ENCODE results near the gene SPRING1.

Gene SPRING1

DNA sequence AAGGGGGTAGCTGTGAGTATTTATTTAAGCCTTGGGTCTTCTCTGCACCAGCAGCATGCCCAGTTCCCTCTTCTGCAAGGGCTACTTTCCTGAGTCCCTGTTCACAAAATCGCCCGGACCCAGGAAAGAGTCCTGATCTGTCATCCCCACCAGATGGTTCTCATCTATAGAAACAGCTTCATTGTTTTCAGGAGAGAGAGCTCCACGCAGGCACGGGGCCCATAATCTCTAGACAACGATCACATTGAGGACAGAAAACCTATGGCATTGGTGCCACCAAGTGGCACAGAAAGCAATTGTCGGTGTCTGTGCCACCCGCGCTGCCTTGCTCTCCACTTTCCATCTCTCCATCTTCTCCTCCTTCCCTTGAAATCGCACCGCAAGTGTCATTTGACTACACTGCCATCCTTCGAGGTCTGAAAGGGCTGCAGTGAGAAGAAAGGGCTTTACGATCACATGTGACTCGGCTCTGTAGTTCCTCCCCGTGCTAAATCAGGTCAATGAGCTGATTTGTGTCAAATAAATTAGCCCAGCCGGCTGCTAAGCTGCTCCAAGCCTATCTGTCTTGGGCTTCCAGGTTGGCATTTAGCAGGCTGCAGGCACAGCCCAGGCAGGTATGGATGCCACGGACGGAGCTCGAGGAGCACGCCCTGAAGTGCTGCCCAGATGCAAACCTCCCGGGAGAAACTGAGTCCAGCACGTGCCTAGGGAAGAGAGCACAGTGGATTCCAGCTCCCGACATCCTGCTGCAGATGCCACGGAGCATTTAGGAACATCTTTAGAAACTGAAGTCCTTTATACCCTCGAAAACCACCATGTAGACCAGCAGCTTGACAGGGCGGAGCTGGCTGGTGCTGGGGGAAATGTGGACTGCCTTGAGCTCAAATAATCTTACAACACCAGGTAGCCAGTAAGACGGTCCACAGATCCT, 28.8 kb downstream of the SPRING1 start:
- peak; percentile 22 for DNase-seq

DNA sequence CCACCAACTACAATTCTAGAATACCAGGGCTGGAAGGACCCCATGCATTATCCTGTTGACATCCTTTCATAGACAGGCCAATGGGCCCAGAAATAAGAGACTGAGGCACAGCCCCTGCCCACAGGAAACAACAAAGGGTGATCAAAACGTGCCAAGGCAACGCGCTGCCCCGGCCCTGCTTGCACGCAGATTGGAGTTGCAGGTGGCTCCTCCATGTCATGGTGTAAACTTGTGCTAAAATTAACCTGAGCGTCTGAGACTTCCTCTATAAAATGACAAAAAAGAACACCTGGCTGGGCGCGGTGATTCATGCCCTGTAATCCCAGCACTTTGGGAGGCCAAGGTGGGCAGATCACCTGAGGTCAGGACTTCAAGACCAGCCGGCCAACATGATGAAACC, 30.1 kb downstream of the SPRING1 start:
- no peak for DNase-seq

DNA sequence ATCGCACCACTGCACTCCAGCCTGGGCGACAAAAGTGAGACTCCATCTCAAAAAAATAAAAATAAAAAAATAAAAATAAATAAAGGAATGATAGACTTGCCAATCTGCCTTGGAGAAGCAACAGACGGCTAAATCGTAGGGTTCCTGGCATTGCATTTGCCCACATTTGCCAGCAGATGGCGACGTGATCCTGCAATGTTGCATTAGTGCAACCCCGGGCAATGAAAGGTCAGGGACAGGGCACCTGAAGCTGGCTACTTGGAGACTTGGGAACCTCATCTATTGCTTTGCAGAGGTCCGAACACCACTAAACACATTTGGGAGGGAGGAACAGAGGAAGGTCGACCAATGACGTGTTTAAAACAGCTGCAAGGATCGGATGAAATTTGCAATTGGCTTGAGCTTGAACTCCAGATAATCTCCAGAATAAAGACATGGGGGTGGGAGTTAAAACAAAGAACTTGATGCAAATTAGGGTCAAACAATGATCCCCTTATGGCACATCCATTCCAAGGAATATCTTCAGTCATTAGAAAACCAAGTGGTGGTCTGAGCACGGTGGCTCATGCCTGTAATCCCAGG, 34.6 kb downstream of the SPRING1 start:
- DNase-seq, result peak; percentile 54

DNA sequence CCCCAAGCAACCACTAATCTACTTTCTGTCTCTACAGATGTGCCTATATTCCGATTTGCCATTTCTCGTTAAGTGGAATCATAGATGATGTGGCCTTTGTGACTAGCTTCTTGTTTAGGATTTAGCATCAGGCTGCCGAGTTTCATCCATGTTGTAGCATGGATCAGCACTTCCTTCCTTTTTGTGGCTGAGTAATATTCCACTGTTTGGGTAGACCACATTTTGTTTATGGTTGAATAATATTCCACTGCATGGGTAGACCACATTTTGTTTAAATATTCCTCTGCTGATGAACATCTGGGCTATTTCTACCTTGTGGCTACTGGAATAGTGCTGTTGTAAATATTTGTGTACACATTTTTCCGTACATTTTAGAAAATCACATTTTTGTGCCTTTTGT, 36.4 kb downstream of the SPRING1 start:
- no peak for DNase-seq

DNA sequence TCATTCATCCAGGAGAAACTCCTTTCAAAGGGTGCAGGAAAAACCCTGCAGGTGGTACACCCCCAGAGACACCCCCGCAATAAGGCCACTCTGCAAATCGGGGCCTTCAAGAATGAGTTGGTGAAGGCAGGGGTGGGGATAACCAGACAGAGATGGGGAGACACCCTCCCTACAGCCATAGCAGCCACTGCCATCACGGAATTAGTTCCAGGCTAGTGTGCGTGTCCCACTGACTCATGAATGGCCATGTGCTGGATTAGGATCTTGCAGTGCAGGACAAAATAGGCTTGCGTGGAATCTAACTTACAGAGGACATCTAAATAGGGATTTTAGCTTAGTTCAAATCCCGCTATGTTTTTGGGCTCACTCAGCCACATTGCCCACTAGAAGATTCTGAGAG, 37.8 kb downstream of the SPRING1 start:
- no peak for DNase-seq

DNA sequence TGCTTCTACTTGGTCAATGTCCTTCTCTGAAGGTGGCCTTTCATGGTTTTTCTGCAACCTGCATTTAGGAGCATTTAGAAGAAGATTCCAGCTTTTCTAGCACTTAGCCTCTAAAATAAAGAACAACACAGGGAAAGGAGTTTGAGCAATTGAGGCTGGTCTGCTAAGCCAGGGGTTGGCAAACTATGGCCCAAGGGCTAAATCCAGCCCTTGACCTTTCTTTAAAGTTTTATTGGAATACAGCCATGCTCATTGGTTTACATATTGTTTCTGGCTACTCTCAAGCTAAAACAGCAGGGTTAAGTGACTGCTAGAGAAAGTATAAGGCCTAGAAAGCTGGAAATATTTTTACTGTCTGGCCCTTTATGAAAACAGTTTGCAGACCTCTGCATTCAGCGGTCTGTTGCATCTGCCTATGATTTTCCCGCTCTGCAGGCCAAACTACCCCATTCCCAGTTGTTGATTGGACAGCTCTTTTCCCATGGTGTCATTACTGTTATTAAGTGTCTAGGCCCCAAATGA, 39.3 kb downstream of the SPRING1 start:
- DNase-seq, result no peak

DNA sequence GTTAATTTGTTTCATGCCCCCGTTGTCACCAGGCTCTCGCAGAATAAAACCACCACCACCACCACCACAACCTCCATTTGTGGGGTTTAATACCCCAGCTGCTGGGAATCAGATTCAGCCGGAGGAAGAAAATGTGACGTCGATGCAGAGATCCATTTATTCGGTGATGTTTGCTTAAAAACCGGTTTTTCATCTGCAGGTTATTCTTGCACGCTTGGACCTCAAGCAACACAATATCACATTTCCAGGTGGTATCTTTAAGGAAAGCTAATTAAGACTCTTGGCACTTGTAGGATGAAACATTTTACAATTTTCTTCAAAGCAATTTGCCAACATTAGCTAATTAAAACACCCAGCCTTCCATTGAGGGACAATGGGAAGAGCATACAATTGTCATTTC, 39.8 kb downstream of the SPRING1 start:
- DNase-seq, result no peak

DNA sequence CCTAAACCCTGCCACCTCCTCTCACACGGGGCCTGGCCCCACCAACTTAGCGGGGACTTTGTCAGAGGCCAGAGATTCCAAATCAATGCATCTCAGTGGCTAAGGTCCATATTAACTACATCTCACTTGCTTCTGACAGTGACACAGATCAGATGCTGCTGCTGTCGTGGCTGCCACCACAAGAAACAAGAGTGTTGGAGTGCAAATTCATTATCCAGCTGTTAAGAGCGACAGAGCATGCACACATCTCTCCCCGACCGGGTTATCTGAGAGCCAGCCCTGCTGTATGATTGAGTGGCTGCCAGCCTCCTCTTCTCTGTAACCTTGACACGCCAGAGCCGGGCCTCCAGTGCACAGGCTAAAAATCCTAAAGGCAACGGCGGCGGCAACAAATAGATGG, 40.2 kb downstream of the SPRING1 start:
- no peak for DNase-seq

DNA sequence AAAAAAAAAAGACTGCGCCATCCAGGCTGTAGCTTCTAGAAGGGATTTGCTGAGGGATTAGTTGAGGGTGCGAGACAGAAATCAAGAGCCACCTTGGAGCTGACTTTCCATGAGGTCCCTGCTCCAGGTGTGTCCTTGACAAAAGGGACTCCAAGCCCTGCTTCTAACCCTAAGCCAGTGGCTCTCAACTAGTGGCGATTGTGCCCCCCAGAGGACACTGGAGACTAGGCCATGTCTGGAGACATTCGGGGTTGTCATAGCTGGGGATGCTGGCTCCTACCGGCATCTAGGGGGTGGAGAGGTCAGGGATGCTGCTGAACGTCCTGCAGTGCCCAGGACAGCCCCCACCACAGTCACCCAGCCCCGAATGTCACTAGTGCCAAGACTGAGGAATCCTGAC, 40.6 kb downstream of the SPRING1 start:
- DNase-seq, result no peak

DNA sequence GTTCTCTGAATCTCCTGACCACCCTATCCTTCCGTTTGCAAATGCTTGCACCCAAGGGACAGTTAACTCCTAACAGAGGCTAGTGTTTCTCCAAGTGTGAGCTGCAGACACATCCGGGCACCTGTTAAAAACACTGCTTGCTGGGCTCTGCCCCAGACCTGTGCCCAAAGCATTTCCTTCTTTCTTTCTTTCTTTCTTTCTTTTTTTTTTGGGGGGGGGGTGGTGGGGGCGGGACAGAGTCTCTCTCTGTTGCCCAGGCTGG, 42.5 kb downstream of the SPRING1 start:
- no peak for DNase-seq

DNA sequence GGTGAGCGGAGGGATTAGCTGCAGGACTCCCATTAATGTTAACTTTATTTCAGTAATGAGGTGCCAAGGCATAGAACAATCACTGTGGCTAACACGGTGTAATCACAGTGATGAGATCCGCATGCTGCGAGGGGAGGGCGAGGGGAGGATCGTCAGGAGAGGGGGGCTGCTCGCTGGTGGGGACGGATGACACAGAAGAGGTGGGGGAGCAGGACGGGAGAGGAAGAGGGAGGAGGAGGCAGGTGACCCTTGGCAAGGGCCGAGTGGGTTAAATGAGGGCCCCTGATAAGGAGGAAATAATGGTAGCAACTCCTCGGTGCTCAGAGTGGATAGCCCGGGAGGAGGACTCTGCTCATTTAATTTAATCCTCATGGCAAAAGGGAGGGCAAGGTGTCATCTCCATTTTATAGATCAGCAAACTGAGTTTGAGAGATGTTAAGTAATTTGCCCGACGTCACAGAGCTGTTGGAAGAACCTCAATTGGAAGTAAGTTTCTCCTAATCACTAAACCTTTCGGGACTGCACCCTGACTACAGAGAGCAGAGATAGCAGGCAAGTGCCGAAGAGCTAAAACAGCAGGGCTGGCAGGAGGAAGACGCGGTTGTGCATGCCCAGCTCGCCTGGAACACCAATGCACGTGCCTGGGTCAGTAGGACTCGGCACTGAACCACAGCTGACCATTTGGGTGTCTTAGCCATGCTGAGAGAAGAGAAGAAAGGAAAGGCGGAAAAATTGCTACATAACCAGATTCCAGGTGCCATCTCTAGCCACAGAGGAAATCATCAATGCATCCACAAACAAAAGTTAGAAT, 43.0 kb downstream of the SPRING1 start:
- no peak for DNase-seq

DNA sequence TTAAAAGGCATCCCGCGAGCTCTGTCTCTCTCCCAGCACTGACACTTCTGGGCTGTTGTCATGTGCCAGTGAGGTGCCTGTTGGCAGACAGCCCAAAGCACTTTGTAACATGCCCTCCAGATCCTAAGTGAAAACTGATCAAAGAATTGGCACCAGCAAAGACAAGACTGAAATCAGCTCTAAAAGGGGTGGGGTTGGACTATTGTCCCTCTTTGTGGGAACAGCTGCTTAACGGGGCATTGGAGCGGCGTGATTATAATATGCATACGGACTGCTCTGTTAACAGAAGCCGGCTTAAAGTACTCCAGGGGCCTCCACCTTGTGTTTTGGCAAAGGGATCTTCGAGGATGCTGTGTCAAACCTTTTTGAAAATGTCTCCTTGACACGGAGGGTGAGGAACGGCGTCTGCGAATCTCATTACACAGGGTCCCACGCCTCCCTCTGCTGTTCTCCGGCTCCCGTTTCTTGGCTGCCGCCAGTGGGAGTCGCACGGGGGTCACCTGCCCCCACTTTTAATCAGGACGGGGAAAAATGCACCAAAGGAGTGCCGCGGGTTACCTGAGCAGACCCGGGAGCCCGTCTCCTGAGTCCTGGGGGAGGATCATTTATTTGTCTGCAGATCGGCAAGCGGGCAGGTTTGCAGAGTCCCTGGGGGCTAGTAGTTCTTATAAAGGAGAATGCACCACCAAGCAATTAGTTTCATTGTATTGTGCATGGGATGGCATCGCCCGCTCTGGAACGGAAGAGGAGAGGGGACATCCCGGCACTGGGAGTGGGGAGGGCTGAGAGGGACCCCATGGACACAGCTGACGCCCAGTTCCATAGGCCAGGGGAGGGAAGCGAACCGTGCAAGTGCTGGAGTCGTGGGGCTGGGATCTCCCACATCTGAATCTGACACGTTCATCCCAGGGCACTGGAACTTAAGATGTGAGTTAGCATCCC, 44.3 kb downstream of the SPRING1 start:
- no peak for DNase-seq

DNA sequence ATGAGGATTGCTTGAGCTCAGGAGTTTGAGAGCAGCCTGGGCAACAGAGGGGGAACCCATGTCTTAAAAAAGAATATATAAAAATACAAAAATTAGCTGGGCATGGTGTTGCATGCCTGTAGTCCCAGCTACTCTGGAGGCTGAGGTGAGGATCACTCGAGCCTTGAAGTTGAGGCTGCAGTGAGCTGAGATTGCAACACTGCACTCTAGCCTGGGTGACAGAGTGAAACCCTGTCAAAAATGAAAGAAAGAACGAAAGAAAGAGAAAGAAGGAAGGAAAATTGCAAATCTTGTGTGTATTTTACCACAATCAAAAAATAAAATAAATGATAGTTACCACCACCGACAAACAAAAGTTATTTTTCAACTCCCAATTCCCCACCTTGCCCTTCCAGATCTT, 45.3 kb downstream of the SPRING1 start:
- no peak for DNase-seq

DNA sequence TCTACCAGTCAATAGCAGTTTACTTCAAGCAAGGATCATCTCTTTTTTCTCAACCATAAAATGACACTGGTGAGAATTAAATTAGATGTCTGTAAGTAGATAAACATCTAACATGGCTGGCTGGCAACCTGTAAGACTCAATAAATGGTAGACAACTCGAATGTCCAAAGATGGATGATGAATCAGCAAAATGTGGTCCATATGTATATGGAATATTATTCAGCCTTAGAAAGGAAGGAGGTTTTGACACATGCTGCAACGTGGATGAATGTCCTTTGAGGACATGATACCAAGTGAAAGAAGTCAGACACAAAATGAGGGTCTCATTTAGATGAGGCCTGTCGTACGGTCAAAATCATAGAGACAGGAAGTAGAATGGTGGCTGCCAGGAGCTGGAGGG, 46.2 kb downstream of the SPRING1 start:
- no peak for DNase-seq

DNA sequence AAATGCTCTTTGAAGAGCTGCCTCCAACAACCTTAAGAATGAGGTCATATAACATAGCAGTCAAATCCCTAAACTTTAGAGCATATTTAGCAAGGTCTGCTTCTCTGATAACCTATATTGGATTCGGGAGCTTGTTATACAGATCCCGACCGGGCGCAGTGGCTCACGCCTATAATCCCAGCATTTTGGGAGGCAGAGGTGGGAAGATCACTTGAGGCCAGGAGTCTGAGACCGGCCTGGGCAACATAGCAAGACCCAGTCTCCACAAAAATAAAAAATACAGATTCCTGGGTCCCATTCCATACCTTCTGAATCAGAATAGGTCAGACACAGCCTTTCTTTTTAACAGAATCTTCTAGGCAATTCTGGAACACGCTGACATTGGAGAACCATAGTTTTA, 46.7 kb downstream of the SPRING1 start:
- DNase-seq, result no peak

DNA sequence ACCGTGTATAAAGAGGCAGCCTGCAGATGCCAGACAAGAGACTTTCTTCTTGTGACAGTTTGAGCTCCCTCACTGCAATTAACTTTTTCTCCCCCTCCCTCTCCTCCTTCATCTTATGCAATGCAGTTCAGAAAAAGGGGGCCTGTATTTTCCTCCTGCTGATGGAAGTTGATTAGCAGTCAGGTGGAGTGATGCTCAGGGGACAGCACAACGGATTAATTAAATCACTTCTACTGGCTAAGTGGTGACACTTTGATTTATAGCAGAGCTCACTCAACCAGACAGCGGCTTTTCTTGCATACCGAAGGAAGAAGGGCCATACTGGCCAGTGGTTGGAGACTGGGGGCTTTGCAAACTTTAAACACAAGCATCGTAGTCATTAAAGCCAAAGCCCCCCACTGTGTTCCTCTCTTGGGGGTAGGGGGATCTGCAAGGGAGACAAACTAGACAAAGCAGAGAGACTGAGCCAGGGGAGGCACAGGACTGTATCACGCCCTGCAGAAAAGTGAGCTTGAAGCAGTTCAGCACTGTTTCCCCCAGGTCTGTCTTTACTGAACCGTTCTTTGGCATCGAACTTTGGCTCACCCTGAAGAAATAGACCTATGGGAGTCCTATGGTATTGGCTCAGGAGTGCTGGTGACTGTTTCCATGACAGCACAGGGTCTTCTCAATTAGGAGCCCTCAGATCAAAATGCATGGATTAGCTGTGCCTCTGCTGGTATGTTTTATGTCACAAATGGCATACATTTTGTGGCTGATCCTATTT, 47.7 kb downstream of the SPRING1 start:
- DNase-seq, result no peak

DNA sequence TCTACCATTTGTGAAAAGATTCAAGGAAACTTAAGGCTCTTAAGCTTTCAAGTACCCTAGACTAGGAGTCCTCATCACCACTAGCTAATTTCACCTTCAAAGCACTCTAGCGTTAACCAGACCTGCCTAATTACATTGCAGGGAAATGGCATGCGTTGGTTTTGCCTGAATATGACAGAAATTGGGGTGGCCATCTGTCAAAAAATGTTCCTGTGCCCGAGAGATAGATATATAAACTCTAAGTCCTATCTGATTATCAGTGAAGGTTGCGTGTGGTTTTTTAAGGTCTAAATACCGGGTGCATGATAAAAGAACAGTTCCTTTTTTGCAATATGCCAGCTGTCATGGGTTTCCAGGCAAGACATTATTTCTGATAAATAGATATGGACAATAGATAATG, 48.3 kb downstream of the SPRING1 start:
- no peak for DNase-seq

All from effector CD4-positive, alpha-beta T cell (primary cell).